Fibroblast of the aortic adventitia (primary cell): ENCODE results near the gene MED8. TPM values are rescaled to one million over a fixed set of nuclear protein-coding genes. Genes with fewer than 3 reads are reported as not detected.
"Not testable (repeated sequence)": the region's sequence is repeated elsewhere in the genome, so short reads cannot be mapped to it uniquely, and the experiment has no call there.

Experiments
- DNase-seq: peaks from one replicate; pipeline ENCODE4 v3.0.0-alpha.2; 2010; ENCODE audit warnings: low read depth
- H3K4me3 ChIP-seq: 2 replicates; pipeline ENCODE4 v1.5.1; 2011; ENCODE audit warnings: low read depth, mild to moderate bottlenecking, control low read depth, low read length, moderate library complexity
- total RNA-seq: library from RNA; depleted of rRNA; stranded (reverse); fragments of >200 nt; gene quantifications from 2 replicates; pipeline ENCODE4 v1.2.3, GENCODE V29; 2012; ENCODE audit warnings: low replicate concordance
- TF ChIP-seq, protein P1 (sequence below): IDR thresholded peaks from 2 replicates; pipeline ENCODE4 v1.5.1; 2011; ENCODE audit warnings: mild to moderate bottlenecking, low read length, control low read depth, inconsistent platforms; ENCODE audit not compliant: insufficient read depth

Gene MED8
- total RNA-seq, 1 donor, result 43.1 TPM

DNA sequence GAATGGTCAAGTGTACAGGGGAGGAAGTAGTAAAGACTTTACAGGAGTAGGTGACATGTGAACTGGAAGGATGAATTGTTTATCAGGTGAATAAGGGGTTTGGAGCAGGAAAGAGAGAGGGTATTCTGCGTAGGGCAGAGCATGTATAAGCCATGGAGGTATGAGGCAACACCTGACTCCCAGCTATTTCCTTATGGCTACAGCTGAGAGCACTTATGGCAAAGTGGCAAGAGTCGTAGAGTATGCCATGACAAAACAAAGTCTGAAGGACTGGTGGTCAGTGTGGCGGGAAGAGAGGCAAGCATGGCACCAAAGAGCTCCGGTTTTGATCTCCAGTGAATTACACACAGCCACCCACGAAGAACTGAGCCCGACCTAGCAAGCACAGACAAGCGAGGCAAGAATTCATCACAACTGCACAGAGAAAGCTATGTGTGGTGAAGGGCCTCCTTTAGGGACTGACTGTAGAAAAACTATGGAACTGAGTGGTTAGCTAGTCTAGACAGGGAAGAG lies 12.8 kb downstream of the MED8 start:
- TF ChIP-seq, protein P1, sequence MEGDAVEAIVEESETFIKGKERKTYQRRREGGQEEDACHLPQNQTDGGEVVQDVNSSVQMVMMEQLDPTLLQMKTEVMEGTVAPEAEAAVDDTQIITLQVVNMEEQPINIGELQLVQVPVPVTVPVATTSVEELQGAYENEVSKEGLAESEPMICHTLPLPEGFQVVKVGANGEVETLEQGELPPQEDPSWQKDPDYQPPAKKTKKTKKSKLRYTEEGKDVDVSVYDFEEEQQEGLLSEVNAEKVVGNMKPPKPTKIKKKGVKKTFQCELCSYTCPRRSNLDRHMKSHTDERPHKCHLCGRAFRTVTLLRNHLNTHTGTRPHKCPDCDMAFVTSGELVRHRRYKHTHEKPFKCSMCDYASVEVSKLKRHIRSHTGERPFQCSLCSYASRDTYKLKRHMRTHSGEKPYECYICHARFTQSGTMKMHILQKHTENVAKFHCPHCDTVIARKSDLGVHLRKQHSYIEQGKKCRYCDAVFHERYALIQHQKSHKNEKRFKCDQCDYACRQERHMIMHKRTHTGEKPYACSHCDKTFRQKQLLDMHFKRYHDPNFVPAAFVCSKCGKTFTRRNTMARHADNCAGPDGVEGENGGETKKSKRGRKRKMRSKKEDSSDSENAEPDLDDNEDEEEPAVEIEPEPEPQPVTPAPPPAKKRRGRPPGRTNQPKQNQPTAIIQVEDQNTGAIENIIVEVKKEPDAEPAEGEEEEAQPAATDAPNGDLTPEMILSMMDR, result no peak
- DNase-seq, result no peak
- no peak overlapping the region for H3K4me3 ChIP-seq

DNA sequence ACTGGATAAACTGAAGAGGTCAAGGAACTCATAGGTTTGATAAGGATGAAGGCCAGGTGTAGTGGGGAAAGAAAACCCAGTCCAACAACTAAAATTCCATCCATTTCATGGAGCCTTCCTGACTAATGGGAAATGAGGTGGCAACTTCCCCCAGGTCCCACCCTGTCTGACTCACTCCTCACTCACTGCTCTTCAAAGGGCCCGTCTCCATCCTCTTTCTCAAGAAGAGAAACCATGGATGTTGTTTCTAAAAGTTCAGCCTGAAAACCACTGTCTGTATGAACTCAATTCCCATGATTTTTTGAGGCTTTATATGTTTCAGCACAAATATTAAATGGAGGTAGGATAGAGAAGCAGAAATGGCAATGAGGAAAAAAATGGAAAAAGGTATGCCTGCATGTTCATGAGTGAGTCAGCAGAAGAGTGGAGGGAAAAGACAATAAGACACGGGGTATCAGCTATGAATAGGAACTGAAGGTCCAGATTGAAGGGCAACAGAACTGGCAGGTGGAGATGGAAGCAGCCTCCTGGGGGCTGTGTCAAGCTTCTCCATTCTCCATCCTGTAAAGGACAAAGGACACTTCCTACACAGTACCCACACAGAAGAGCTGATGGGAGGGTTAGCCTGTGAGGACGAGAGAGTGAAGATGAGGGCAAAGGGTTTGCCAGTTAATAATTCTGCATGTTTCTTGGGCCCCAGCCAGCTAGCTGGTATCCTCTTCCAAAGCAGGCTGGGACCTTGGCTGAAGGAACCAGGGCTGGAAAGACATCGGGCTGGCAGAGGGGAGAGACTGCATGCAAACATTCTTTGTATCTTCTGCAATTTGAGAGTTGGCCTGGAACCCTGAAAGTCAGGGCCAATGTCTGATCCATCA lies 16.3 kb downstream of the MED8 start:
- TF ChIP-seq, protein P1, result no peak
- no peak overlapping the region for H3K4me3 ChIP-seq
- DNase-seq, result peak; percentile 85

DNA sequence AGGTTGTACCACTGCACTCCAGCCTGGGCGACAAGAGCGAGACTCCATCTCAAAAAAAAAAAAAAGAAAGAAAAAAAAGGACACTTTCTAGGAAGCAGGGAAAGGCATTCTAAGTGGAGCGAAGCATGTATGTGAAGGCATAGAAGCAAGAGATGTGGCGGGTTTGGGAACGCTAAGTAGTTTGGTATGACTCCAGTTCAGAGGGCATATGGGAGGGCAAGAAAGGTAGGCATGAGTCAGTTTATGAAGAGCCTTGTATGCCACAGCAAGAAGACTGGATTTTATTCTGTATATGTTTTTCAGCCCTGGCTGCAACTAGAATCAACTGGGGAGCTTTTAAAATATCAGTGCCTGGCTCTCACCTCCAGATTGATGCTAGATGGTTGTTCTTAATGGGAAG lies 17.4 kb downstream of the MED8 start:
- no peak overlapping the region for H3K4me3 ChIP-seq
- DNase-seq, result no peak
- TF ChIP-seq, protein P1, result no peak

- H3K4me3 ChIP-seq, result no peak overlapping the region
- TF ChIP-seq, protein P1, result no peak
- no peak for DNase-seq
These were observed 19.0 kb downstream of the MED8 start for GRCh38 chr1:43370564-43370963.

GRCh38 chr1:43369779-43370178 lies 19.8 kb downstream of the MED8 start:
- not testable (repeated sequence) for DNase-seq, H3K4me3 ChIP-seq

GRCh38 chr1:43368646-43369020 lies 21.0 kb downstream of the MED8 start:
- TF ChIP-seq, protein P1, result no peak
- no peak for DNase-seq
- peak overlapping the region; percentile 72 for H3K4me3 ChIP-seq

GRCh38 chr1:43367904-43368645 lies 21.5 kb downstream of the MED8 start, which contains the start of gene ELOVL1:
TSS of gene ELOVL1 (minus strand) at chr1:43368011. CDS start at chr1:43365609, 2,402 bp downstream.
- peak within 1 kb of the TSS; percentile 86 for H3K4me3 ChIP-seq
- TF ChIP-seq, protein P1, result peak; percentile 34
- peak; percentile 75 for DNase-seq
